Activated T-cell treated with anti-CD3 and anti-CD28 coated beads, Interleukin-2, amount 50 U/mL, for 72 hours (primary cell): ENCODE data around the gene PRTFDC1. TPM values are rescaled to one million over a fixed set of nuclear protein-coding genes. Genes with fewer than 3 reads are reported as not detected.
"Not testable (repeated sequence)": the region's sequence is repeated elsewhere in the genome, so short reads cannot be mapped to it uniquely, and the experiment has no call there.

ENCODE experiments used
- ATAC-seq, 2 donors: fragments of 150-1000 bp; cut with Tn5 transposase; replicated peaks in 1 of 2; 2 replicates each; pipeline ENCODE4 v1.10.0; 2021; ENCODE audit warnings: moderate library complexity in 2 of 2, mild to moderate bottlenecking in 1 of 2
- DNase-seq, 2 donors: peaks; one replicate each; pipeline ENCODE4 v3.0.0; 2021 to 2022; ENCODE audit warnings: mixed read lengths in 1 of 2
- H3K27ac Mint-ChIP-seq: one replicate; pipeline ENCODE4 v1.8.0; 2022; ENCODE audit warnings: mild to moderate bottlenecking, moderate library complexity, mixed read lengths
- H3K27me3 Mint-ChIP-seq: one replicate; pipeline ENCODE4 v1.8.0; 2022; ENCODE audit warnings: low read depth, mixed read lengths
- H3K36me3 Mint-ChIP-seq, 2 donors: one replicate each; pipeline ENCODE4 v1.8.0; 2022; ENCODE audit warnings: mixed read lengths in 2 of 2, mild to moderate bottlenecking in 1 of 2; ENCODE audit not compliant: insufficient read depth in 2 of 2
- H3K4me1 Mint-ChIP-seq: one replicate; pipeline ENCODE4 v1.8.0; 2022; ENCODE audit warnings: low read depth, mixed read lengths
- H3K4me3 Mint-ChIP-seq, 2 donors: one replicate each; pipeline ENCODE4 v1.8.0; 2022; ENCODE audit warnings: mild to moderate bottlenecking in 2 of 2, mixed read lengths in 2 of 2, moderate library complexity in 2 of 2
- H3K9me3 Mint-ChIP-seq, 2 donors: one replicate each; pipeline ENCODE4 v1.8.0; 2022; ENCODE audit warnings: mixed read lengths in 2 of 2
- total RNA-seq, 2 donors: library from RNA; stranded (reverse); gene quantifications; one replicate each; pipeline ENCODE4 v1.2.3, GENCODE V29; 2022

PRTFDC1 gene
- total RNA-seq, 2 donors from 2014 or later = 0.46 to 0.49 TPM

DNA sequence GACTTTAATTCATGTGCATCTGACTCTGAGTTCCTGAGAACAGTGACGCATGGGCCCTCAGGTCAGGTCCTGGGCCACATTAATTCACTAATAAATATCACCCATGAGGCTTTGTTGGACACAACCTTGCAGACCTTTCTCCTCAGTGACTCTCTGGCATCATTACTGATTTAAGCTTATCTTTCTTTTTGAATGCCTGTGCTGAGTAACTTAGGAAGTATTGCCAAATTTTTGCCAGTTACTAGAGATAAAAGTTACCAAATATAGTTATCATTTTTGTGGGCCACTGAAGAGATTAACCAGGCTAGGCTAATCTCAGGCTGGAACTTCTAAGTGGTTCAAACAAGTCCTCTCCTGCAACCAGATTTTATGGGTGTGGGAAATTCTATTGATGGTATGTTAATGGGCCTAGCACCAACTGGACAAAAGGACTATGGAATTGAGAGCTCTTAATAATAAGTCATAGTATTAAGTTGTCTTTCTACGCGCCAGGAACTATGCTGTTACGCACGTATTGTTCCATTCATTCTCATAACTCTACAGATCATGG, 28.8 kb upstream of the PRTFDC1 start:
- Mint-ChIP-seq H3K36me3 (no peaks in the 10 kb centered on the region), H3K27ac (no peak overlapping the region), H3K9me3 (peaks cover 3 to 6% of the 10 kb centered on the region in 2 donors), H3K4me3 (no peak overlapping the region), H3K4me1 (peaks cover 15% of the 10 kb centered on the region), H3K27me3 (peaks cover 14% of the 10 kb centered on the region)
- no peak for DNase-seq
- no peak for ATAC-seq

DNA sequence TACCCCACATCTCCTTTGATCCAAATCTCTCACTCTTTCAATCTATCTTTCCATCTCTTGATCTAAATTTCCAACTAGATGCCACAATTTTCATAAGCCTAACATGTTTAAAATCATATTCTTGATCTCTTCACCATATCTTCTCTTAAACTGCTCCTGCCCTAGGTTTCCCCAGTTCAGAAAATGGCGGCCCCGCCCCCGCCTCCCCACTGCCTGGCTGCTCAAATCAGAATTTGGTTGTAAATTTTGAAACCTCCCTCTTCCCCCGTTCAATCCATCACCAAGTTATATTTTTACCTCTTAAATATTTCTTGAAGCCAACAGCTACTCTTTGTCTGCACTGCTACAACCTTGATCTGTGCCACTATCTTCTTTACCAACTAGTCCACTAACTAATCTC, 27.3 kb upstream of the PRTFDC1 start:
- H3K27me3 Mint-ChIP-seq = peaks cover 14% of the 10 kb centered on the region
- no peaks in the 10 kb centered on the region for H3K36me3 Mint-ChIP-seq
- no peak overlapping the region for H3K4me3 Mint-ChIP-seq
- DNase-seq (no peak), ATAC-seq (no peak)
- H3K4me1 Mint-ChIP-seq = peaks cover 15% of the 10 kb centered on the region
- no peak overlapping the region for H3K27ac Mint-ChIP-seq
- peaks cover 3 to 6% of the 10 kb centered on the region in 2 donors for H3K9me3 Mint-ChIP-seq

DNA sequence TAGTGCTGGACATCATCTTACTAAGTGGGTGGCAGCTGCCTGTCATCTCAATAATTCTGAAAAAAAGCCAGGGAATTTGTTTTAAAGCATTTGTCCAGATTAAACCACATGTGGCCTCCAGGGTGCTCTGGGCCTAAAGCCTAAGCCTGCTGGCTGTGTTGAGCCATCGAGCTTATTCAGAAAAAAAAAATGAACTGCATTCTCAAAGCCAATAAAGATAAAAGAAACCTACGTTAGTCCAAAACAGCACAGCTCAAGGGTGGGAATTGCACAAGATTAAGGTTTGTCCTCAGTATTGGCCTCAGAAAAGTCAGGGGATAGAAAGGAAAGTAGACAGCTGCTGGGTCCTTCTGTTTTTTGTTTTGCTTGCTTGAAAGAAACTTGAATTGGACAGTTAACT, 22.6 kb upstream of the PRTFDC1 start:
- Mint-ChIP-seq H3K27ac (no peak overlapping the region), H3K36me3 (no peaks in the 10 kb centered on the region), H3K4me3 (no peak overlapping the region), H3K27me3 (peaks cover 11% of the 10 kb centered on the region), H3K9me3 (peaks cover 1 to 2% of the 10 kb centered on the region in 2 donors), H3K4me1 (no peaks in the 10 kb centered on the region)
- no peak for DNase-seq
- no peak for ATAC-seq

DNA sequence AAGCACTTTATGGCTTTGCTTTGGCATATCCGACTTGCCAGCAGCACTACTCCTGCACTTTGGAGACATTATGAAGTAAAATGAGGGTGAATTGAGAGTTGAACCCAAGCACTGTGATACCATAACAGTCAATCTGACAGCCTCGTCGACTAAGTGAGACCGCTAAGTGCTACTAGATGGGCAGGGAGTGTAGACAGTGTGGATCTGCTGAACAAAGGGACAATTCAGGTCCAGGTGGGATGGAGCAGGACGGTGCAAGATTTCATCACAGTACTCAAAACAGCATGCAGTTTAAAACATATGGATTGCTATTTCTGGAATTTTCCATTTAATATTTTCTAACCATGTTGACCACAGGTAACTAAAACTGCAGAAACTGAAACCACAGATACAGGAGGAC, 20.8 kb upstream of the PRTFDC1 start:
- Mint-ChIP-seq H3K4me3 (no peak overlapping the region), H3K4me1 (no peaks in the 10 kb centered on the region), H3K27me3 (no peaks in the 10 kb centered on the region), H3K9me3 (no peaks in the 10 kb centered on the region), H3K36me3 (no peaks in the 10 kb centered on the region), H3K27ac (no peak overlapping the region)
- no peak for DNase-seq
- no peak for ATAC-seq

DNA sequence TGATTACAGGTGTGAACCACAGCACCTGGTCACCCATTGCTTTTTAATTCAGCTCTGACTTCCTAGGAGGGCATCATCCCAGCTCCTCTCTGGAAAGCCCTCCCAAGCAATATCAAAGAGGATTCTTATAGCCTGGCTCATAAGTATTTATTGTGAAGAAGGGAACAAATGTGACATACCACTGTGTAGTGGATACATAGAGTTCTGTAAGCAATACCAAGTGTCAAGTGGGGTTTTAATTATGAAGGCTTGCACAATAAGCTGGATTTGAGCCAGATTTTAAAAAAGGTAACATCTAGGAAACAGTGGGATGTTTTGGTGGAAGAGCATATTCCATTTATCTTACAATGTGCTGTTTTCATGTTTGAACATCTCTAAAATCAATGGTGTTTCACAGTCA, 19.0 kb upstream of the PRTFDC1 start:
- ATAC-seq = no peak
- Mint-ChIP-seq H3K4me3 (no peak overlapping the region), H3K36me3 (no peaks in the 10 kb centered on the region), H3K4me1 (no peaks in the 10 kb centered on the region), H3K9me3 (no peaks in the 10 kb centered on the region), H3K27me3 (no peaks in the 10 kb centered on the region), H3K27ac (no peak overlapping the region)
- no peak for DNase-seq

DNA sequence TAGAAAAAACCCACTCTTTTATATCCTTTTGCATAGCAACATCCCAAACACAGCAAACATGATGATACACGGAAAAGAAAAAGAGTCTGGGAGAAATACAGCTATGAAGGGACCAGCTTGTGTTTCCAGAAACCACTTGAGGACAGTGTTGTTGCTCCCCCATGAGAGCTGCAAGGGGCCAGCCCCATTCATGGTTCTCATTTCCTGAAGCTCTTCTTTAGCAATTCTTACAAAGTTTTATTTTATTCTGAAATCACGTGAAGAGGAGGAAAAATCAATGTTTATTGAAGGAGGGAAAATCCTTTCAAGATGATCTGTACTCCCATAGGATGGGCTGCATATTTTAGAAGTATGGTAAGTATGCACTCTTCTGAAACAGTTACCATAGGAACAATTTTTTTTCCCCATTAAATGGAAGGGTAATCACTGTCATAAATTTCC, 17.5 kb upstream of the PRTFDC1 start:
- Mint-ChIP-seq H3K27ac (no peak overlapping the region), H3K27me3 (no peaks in the 10 kb centered on the region), H3K9me3 (no peaks in the 10 kb centered on the region), H3K4me3 (no peak overlapping the region), H3K36me3 (no peaks in the 10 kb centered on the region), H3K4me1 (no peaks in the 10 kb centered on the region)
- DNase-seq (no peak), ATAC-seq (no peak)

DNA sequence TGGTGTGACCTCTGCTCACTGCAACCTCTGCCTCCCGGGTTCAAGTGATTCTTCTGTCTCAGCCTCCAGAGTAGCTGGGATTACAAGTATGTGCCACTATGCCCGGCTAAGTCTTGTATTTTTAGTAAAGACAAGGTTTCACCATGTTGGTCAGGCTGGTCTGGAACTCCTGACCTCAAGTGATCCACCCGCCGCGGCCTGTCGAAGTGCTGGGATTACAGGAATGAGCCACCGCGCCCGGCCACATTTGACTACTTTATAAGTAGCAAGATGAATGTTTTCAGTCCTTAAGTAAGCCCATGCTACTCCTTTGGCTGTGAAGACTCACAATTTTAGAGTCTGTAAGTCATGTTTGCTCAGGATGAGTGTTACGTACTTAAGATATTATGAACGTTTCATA, 16.5 kb upstream of the PRTFDC1 start:
- H3K4me1 Mint-ChIP-seq, H3K27me3 Mint-ChIP-seq, DNase-seq, H3K36me3 Mint-ChIP-seq, H3K4me3 Mint-ChIP-seq, H3K9me3 Mint-ChIP-seq, ATAC-seq, H3K27ac Mint-ChIP-seq: not testable (repeated sequence)

DNA sequence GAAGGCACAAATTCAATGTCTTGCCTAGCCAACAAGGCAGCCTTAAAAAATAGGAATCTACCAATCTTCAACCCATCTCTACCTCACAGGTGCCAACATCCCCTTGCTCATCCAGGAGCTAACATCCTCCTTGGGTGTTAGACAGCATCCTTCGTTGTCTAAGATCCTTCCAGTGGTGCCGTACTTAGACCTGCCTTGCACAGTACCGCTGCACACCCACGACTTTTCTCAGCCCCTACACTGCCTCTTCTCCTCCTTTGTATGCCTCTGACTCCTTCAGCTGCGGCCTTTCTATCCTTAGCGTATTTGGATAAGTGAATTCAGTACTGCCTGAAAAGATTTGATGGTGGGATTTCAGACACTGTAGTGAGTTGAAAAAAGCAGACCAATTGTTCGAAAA, 15.9 kb upstream of the PRTFDC1 start:
- Mint-ChIP-seq H3K27me3 (no peaks in the 10 kb centered on the region), H3K27ac (no peak overlapping the region), H3K4me1 (peaks cover 2% of the 10 kb centered on the region), H3K4me3 (no peak overlapping the region), H3K36me3 (no peaks in the 10 kb centered on the region), H3K9me3 (no peaks in the 10 kb centered on the region)
- ATAC-seq = no peak
- no peak for DNase-seq

DNA sequence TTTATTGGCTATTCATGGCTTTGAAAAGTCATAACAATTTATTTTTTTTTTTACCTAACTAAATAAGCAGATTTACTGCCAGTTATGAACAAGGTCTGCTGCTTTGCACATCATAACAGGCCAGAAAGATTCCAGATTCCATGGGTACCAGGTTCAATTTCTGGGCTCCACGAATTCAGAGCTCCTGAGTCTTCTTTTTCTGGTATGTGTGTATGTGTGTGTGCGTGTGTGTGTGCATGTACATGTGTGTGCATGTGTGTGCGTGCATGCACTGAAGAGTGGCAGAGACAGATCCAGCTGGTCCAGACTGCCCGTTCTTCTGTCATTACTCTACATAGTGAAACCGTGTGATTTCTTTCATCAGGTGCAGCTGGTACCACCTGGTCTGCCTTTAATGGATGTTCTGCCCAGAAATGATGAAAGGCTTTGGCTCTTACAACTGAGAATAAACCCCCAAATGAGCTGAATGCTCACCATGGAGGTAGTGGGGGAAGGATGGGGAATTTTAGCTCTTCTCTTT, 14.6 kb upstream of the PRTFDC1 start:
- DNase-seq (no peak), ATAC-seq (no peak)
- Mint-ChIP-seq H3K4me3 (no peak overlapping the region), H3K4me1 (peaks cover 12% of the 10 kb centered on the region), H3K9me3 (no peaks in the 10 kb centered on the region), H3K27me3 (no peaks in the 10 kb centered on the region), H3K36me3 (no peaks in the 10 kb centered on the region), H3K27ac (no peak overlapping the region)

DNA sequence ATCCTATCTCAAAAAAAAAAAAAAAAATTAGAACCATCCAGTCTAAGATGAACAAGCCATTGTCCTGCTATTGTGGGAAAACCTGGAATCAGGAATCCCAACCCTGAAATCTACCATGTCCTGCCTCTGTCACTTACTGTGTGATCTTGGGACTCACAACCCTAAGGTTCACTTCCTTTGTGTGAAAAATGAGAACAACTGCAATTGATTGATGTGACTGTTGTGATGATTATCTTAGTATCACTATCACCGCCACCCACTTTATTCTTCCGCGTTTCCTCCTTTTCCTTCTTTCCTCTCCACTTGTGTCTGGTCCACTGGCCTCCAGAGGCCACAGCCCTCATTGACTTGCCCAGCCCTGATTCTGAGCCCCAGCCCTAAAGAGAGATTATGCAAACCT, 12.6 kb upstream of the PRTFDC1 start:
- ATAC-seq (no peak), DNase-seq (no peak)
- Mint-ChIP-seq H3K36me3 (no peaks in the 10 kb centered on the region), H3K27ac (no peak overlapping the region), H3K9me3 (no peaks in the 10 kb centered on the region), H3K4me3 (no peak overlapping the region), H3K27me3 (no peaks in the 10 kb centered on the region), H3K4me1 (peaks cover 12% of the 10 kb centered on the region)

DNA sequence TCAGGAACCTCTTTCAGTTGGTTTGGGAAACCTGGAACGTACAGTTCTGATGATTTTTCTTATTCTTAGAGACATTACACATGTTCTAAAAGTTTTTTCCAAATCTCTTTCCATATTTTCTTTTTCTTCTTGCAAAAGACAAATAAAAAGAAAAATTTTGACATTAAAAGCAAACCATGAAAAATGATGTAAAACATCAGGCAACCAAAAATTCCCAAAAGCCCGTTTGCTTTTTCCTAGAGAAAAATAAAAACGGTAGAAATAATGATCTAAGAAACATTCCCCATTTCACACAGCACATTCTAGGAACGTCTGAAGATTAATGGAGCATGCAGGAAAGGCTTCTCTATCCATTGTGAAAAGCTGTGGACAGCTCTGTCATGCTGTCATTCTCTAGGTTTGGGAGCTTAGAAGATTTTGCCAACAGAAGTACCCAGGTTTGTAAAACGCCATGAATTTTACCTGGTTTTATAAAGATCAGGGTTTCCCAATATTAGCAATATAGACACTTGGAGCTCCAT, 11.2 kb upstream of the PRTFDC1 start:
- DNase-seq = no peak

DNA sequence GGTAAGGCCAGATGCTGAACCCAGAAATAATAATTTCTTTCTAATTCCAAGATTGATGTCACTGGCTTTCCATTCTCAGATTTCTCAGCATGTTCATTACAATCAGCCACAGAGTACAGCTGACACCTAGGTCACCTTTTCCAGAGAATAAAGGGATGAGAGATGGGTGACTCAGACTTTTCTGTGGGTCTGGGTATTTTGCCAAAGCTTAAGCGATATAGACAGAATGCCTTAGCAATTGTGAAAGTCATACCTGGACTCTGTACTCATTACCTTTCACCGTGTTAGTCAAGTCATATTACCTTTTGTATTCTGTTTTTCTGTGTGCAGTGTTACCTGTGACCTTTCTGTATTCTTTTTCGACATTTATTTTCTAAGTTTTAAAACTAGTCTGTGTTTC, 10.6 kb upstream of the PRTFDC1 start:
- H3K4me3 Mint-ChIP-seq = no peak overlapping the region
- H3K9me3 Mint-ChIP-seq = no peaks in the 10 kb centered on the region
- H3K4me1 Mint-ChIP-seq = peaks cover 12% of the 10 kb centered on the region
- no peaks in the 10 kb centered on the region for H3K36me3 Mint-ChIP-seq
- peak in 1 of 2 donors; percentile 4 for DNase-seq
- no peak overlapping the region for H3K27ac Mint-ChIP-seq
- peak; percentile 82 to 94 for ATAC-seq
- no peaks in the 10 kb centered on the region for H3K27me3 Mint-ChIP-seq

More for the DNA sequence above, 11.2 kb upstream of the PRTFDC1 start:
- Mint-ChIP-seq H3K4me1 (peaks cover 12% of the 10 kb centered on the region), H3K4me3 (no peak overlapping the region), H3K27me3 (no peaks in the 10 kb centered on the region), H3K36me3 (no peaks in the 10 kb centered on the region), H3K9me3 (no peaks in the 10 kb centered on the region), H3K27ac (no peak overlapping the region)
- no peak for ATAC-seq

DNA sequence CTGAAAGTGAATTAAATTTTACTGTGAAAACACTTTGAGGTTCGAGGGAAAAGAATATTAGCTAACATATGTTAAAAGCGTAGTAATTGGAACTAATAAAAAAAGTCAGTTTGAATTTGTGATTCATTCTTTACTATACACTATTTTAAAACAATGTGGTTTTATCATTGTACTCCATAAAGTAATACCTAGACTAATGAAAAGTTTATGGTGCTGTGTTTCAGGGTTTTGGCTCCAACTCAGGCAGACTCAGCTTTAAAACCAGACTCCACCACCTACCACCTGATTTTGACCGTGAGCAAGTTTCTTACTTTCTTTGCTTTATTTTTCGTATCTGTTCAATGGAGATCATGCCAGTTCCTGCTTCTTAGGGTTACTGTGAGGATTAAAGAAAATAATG, 9.2 kb upstream of the PRTFDC1 start:
- ATAC-seq (no peak), DNase-seq (no peak)
- H3K27ac Mint-ChIP-seq = no peak overlapping the region
- peaks cover 12% of the 10 kb centered on the region for H3K4me1 Mint-ChIP-seq
- H3K9me3 Mint-ChIP-seq = no peaks in the 10 kb centered on the region
- no peaks in the 10 kb centered on the region for H3K36me3 Mint-ChIP-seq
- H3K4me3 Mint-ChIP-seq = no peak overlapping the region
- H3K27me3 Mint-ChIP-seq = no peaks in the 10 kb centered on the region

DNA sequence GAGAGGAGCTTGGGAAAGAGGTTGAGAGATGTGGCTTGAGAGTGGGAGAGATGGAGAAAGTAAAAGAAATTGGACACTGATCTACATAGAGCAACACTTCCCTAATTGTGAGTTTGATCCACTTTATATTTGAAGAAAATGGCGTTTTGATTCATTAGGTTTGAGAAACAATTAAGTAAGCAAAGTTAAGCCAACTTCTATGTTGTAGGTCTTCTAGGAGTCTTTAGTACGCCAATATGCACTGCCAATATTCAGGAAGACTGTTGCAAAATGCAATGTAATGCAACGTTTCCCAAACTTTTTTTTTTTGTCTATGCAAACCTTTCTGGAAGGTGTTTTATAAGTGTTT, 7.0 kb upstream of the PRTFDC1 start:
- H3K36me3 Mint-ChIP-seq = no peaks in the 10 kb centered on the region
- no peak overlapping the region for H3K27ac Mint-ChIP-seq
- DNase-seq = no peak
- no peaks in the 10 kb centered on the region for H3K9me3 Mint-ChIP-seq
- H3K4me1 Mint-ChIP-seq = peaks cover 12% of the 10 kb centered on the region
- H3K4me3 Mint-ChIP-seq = no peak overlapping the region
- H3K27me3 Mint-ChIP-seq = no peaks in the 10 kb centered on the region
- ATAC-seq = no peak
